Stimulated activated CD4-positive, alpha-beta T cell treated with anti-CD3 and anti-CD28 coated beads, TNF-alpha, amount 100 ng/mL, for 1 hour (primary cell): Measurements from ENCODE around the gene CNPY2.

Experiments used
- DNase-seq, 3 donors: peaks; one replicate each; pipeline ENCODE4 v3.0.0-alpha.2; 2020; ENCODE audit warnings: low read depth in 3 of 3, low spot score in 1 of 3

CNPY2 gene

DNA sequence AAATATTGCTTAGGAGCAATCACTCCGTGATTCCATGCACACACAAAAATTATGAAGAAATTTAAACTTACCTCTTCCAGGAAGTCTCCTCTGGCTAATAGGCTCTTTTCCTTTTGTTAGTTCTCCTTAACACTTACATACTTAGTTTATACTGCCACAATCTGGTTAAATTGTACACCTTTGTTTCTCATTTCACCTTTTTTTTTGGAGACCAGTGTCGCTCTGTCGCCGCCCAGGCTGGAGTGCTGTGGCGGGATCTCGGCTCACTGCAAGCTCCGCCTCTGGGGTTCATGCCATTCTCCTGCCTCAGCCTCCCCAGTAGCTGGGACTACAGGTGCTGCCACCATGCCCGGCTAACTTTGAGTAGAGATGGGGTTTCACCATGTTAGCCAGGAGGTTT lies 55.4 kb downstream of the CNPY2 start:
- DNase-seq, result no peak
